A673 (cell line): Measurements from ENCODE around the gene TATDN2.
"Not testable (repeated sequence)": the region's sequence is repeated elsewhere in the genome, so short reads cannot be mapped to it uniquely, and the experiment has no call there.

Experiments
- EZH2 ChIP-seq: fragments of 200-600 bp; sonication (generic); IDR thresholded peaks from 2 replicates; pipeline ENCODE4 v1.6.1; 2017; ENCODE audit warnings: borderline replicate concordance, low read depth, mild to moderate bottlenecking, mixed read lengths, antibody characterized with exemption, low read length; ENCODE audit not compliant: poor library complexity, severe bottlenecking
- TF ChIP-seq, protein P1 (sequence below): fragments of 300-800, 200-600 bp; sonication (generic); conservative IDR thresholded peaks from 2 replicates; pipeline ENCODE4 v1.5.1; 2017; ENCODE audit warnings: low read depth, mild to moderate bottlenecking, antibody characterized with exemption, low read length, moderate library complexity, mixed read lengths

DNA sequence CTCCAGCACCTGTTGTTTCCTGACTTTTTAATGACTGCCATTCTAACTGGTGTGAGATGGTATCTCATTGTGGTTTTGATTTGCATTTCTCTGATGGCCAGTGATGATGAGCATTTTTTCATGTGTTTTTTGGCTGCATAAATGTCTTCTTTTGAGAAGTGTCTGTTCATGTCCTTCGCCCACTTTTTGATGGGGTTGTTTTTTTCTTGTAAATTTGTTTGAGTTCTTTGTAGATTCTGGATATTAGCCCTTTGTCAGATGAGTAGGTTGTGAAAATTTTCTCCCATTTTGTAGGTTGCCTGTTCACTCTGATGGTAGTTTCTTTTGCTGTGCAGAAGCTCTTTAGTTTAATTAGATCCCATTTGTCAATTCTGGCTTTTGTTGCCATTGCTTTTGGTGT lies 49.8 kb downstream of the TATDN2 start:
- TF ChIP-seq, protein P1, sequence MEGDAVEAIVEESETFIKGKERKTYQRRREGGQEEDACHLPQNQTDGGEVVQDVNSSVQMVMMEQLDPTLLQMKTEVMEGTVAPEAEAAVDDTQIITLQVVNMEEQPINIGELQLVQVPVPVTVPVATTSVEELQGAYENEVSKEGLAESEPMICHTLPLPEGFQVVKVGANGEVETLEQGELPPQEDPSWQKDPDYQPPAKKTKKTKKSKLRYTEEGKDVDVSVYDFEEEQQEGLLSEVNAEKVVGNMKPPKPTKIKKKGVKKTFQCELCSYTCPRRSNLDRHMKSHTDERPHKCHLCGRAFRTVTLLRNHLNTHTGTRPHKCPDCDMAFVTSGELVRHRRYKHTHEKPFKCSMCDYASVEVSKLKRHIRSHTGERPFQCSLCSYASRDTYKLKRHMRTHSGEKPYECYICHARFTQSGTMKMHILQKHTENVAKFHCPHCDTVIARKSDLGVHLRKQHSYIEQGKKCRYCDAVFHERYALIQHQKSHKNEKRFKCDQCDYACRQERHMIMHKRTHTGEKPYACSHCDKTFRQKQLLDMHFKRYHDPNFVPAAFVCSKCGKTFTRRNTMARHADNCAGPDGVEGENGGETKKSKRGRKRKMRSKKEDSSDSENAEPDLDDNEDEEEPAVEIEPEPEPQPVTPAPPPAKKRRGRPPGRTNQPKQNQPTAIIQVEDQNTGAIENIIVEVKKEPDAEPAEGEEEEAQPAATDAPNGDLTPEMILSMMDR: not testable (repeated sequence)
- not testable (repeated sequence) for TF ChIP-seq EZH2
